Liver (tissue), 3 donors: ENCODE measurements around the gene MAGOHB.
"Not testable (repeated sequence)": the region's sequence is repeated elsewhere in the genome, so short reads cannot be mapped to it uniquely, and the experiment has no call there.

Experiments used
- NR2F2 ChIP-seq: IDR thresholded peaks from 2 replicates; pipeline ENCODE4 v1.6.1; 2016; ENCODE audit warnings: antibody characterized with exemption
- RAD21 ChIP-seq, 2 donors: IDR thresholded peaks; 2 replicates each; pipeline ENCODE4 v1.6.1; 2016; ENCODE audit warnings: antibody characterized with exemption in 2 of 2, mild to moderate bottlenecking in 2 of 2
- REST ChIP-seq: IDR thresholded peaks from 2 replicates; pipeline ENCODE4 v1.6.1; 2016; ENCODE audit warnings: antibody characterized with exemption, mild to moderate bottlenecking
- SP1 ChIP-seq: IDR thresholded peaks from 2 replicates; pipeline ENCODE4 v1.6.1; 2018; ENCODE audit warnings: antibody characterized with exemption, mild to moderate bottlenecking
- TF ChIP-seq, protein P1 (sequence below): fragments of 150-350 bp; IDR thresholded peaks from 2 replicates; pipeline ENCODE4 v1.5.1; 2017; ENCODE audit warnings: improper control_type of control experiment, low read depth, low read length; ENCODE audit not compliant: missing input control
- donor health status: healthy.
- donor health status: healthy.

DNA sequence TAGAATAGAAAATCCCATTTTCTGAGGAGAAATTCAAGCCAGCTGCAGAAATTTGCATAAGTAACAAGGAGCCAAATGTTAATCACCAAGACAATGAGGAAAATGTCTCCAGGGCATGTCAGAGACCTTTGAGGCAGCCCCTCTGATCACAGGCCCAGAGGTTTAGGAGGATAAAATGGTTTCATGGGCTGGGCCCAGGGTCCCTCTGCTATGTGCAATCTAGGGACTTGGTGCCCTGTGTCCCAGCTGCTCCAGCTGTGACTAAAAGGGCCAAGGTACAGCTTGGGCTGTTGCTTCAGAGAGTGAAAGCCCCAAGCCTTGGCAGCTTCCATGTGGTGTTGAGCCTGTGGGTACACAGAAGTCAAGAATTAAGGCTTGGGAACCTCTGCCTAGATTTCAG, 33.2 kb upstream of the MAGOHB start:
- TF ChIP-seq NR2F2; RAD21 (IDR thresholded peaks at IDR 0.05); SP1; REST: not testable (repeated sequence)
- TF ChIP-seq, protein P1, sequence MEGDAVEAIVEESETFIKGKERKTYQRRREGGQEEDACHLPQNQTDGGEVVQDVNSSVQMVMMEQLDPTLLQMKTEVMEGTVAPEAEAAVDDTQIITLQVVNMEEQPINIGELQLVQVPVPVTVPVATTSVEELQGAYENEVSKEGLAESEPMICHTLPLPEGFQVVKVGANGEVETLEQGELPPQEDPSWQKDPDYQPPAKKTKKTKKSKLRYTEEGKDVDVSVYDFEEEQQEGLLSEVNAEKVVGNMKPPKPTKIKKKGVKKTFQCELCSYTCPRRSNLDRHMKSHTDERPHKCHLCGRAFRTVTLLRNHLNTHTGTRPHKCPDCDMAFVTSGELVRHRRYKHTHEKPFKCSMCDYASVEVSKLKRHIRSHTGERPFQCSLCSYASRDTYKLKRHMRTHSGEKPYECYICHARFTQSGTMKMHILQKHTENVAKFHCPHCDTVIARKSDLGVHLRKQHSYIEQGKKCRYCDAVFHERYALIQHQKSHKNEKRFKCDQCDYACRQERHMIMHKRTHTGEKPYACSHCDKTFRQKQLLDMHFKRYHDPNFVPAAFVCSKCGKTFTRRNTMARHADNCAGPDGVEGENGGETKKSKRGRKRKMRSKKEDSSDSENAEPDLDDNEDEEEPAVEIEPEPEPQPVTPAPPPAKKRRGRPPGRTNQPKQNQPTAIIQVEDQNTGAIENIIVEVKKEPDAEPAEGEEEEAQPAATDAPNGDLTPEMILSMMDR: not testable (repeated sequence)
